NB4 (cell line): ENCODE measurements around the gene CLIC5.

Experiments used
- DNase-seq: peaks from one replicate; pipeline ENCODE4 v3.0.0; 2010; ENCODE audit warnings: low read depth
- H3K4me3 ChIP-seq: one replicate; pipeline ENCODE4 v1.5.1; 2011; ENCODE audit warnings: mild to moderate bottlenecking, low read depth, low read length, moderate library complexity
- MYC ChIP-seq: IDR thresholded peaks from 2 replicates; pipeline ENCODE4 v1.6.1; 2011; ENCODE audit warnings: low read depth, low read length
- POLR2A ChIP-seq: IDR thresholded peaks from 2 replicates; pipeline ENCODE4 v1.6.1; 2011; ENCODE audit warnings: mild to moderate bottlenecking; ENCODE audit not compliant: insufficient read length; ENCODE audit errors: extremely low read depth
- TF ChIP-seq, protein P1 (sequence below): IDR thresholded peaks from one replicate; pipeline ENCODE4 v1.5.1; 2012; ENCODE audit warnings: low read depth, low read length
- TF ChIP-seq, protein P2 (sequence below): IDR thresholded peaks from 2 replicates; pipeline ENCODE4 v1.6.1; 2011; ENCODE audit warnings: low read depth, low read length

The CLIC5 gene

DNA sequence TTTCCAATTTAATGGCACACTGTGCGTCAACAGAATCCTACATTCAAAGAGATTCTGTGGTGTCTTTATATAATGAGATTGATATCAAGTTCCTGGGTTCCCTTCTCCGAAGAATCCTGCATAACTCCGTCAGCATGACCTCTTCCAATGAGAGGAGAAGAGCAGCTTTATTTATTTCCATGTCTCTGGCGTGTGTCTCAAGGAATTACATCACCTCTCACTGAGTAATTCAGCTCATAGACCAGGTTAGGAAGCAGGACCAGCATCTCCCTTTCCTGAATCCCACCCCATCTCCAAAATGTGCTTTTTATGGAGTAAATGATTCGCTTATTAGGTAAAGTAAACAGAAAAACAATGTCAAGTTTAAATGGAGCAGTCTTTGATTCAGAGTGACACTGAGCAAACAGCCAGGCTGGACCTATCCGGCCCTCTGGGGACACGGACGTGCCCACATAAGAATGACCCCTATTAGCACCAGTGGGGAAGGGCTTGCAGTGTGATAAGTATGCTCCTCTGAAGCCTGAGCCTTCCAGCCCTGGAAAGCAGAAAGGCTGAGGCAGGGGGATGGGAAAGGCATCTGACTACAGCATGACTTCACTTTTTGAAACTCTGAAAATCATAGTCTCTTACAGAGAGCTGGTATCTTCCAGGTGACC lies 165.2 kb downstream of the CLIC5 start:
- DNase-seq = no peak
- H3K4me3 ChIP-seq = no peak overlapping the region
- TF ChIP-seq, protein P1, sequence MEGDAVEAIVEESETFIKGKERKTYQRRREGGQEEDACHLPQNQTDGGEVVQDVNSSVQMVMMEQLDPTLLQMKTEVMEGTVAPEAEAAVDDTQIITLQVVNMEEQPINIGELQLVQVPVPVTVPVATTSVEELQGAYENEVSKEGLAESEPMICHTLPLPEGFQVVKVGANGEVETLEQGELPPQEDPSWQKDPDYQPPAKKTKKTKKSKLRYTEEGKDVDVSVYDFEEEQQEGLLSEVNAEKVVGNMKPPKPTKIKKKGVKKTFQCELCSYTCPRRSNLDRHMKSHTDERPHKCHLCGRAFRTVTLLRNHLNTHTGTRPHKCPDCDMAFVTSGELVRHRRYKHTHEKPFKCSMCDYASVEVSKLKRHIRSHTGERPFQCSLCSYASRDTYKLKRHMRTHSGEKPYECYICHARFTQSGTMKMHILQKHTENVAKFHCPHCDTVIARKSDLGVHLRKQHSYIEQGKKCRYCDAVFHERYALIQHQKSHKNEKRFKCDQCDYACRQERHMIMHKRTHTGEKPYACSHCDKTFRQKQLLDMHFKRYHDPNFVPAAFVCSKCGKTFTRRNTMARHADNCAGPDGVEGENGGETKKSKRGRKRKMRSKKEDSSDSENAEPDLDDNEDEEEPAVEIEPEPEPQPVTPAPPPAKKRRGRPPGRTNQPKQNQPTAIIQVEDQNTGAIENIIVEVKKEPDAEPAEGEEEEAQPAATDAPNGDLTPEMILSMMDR = no peak
- TF ChIP-seq MYC = no peak
- TF ChIP-seq, protein P2, sequence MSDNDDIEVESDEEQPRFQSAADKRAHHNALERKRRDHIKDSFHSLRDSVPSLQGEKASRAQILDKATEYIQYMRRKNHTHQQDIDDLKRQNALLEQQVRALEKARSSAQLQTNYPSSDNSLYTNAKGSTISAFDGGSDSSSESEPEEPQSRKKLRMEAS = no peak
- no peak for TF ChIP-seq POLR2A

DNA sequence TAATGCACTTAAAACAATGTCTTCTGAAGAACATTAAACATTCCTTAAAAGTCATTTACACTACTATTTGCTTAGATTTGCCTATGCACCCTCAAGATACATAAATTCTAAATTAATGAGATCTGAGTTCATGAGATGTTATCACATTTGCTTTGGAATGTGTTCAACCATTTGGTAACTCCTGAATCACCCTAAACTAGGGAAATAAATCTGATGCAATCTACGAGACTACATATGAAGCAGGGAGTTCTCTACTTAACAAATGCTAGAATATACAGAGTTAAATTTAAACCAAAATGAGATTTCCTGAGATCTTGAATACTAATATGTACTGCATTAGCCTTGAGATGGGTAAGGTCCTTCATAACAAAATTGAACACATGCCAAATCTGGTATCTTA lies 170.1 kb downstream of the CLIC5 start:
- TF ChIP-seq MYC (no peak), POLR2A (no peak)
- TF ChIP-seq, protein P1 = no peak
- TF ChIP-seq, protein P2 = no peak
- no peak for DNase-seq
- H3K4me3 ChIP-seq = no peak overlapping the region

DNA sequence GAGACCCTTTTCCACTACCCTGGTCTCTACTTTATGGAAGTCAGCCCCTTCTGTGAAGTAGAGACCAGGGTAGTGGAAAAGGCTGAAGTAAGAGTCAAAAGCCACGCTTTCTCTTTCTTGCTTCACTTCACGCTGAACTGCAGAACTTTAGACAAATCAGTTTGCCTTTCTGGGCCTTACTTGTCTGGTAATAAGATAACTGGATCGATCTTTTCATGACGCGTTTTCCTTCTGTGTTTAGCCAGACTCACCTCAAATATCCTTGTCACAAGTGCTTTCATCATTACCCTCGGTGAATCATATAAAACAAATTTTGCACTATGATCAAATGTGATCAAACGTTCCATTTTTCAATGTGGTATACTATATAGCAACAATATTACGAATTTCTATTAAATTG lies 170.7 kb downstream of the CLIC5 start:
- no peak for DNase-seq
- no peak overlapping the region for H3K4me3 ChIP-seq
- TF ChIP-seq, protein P2 = no peak
- TF ChIP-seq MYC (no peak), POLR2A (no peak)
- TF ChIP-seq, protein P1 = no peak

DNA sequence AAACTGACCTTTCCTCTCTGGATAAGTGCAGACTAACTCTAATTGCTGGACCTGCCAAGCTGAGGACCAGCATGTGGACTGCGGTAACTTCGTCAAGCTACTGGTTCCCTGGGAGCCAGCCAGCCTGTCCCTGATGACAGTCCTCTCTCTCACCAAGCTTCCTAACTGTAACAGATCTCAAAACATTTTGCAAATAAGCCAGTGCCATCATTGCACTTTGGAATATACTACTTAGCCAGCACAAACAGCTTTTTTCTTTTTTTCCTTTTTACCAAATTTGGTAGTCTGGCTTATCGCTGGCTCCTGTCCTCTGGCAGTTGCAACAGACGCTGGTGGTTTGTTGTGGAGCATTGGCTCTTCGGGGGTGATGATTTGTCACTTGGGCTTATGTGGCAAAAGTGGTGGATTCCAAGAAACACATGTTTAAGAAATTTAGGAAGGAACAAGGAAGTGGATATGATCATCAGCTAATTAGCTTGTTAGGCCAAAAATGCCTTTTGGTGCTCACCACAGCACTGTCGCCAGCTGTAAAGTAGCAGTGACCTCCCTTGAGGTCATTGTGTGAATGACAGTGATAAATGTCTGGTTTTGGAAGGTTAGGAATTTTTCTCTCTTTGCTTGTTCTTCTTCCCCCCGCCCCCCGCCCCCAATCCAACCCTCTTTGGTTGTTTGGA lies 171.7 kb downstream of the CLIC5 start:
- DNase-seq = no peak
- TF ChIP-seq, protein P1 = no peak
- TF ChIP-seq, protein P2 = no peak
- no peak for TF ChIP-seq POLR2A
- no peak overlapping the region for H3K4me3 ChIP-seq

DNA sequence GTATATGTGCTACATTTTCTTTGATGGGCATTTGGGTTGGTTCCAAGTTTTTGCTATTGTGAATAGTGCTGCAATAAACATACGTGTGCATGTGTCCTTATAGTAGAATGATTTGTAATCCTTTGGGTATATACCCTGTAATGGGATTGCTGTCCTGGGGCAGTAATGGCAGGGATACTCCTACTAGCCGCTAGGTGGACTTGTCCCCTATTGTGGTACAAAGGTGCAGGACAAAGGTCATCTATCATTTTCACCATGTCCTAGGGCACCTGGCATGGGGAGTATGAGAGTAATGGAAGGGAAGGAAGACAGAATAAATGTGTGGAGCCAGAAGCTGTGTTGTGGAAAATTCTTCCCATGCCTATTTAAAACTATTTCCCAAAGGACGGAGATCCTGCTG lies 174.6 kb downstream of the CLIC5 start:
- DNase-seq = no peak
- TF ChIP-seq MYC (no peak), POLR2A (no peak)
- TF ChIP-seq, protein P2 = no peak
- TF ChIP-seq, protein P1 = no peak
- no peak overlapping the region for H3K4me3 ChIP-seq
